Measurements from ENCODE around the gene NFIB. TPM values are rescaled to one million over a fixed set of nuclear protein-coding genes. Genes with fewer than 3 reads are reported as not detected.
A peak's percentile ranks its signal among the peaks of the same experiment; 100 is the strongest.

The NFIB gene
- total and polyA plus RNA-seq, 4 donors, result 10.8 to 278 (median 88.6) TPM

GRCh38 chr9:14306672-14307660 is 7.0 kb downstream of the NFIB start:
- H3K36me3 ChIP-seq (ENCODE audit: control insufficient read depth in 1 of 2, insufficient read depth in 2 of 2, low read length in 1 of 2), result no peaks in the 10 kb centered on the region
- no peak overlapping the region for H3K4me3 ChIP-seq (ENCODE audit: low read length in 2 of 2)
- H3K27me3 ChIP-seq (ENCODE audit: control insufficient read depth in 1 of 2, insufficient read depth in 2 of 2, low read length in 1 of 2), result no peaks in the 10 kb centered on the region
- intact Hi-C loops (cut with DNase I), result loop anchor here in 1 of 2 donors (10.0 kb wide), 1 partner anchor 52 kb away; no protein-coding TSS in a partner anchor
- 71 to 83% methylated on average over 26 of the region's 26 CpGs for WGBS, 2 donors
- H3K4me1 ChIP-seq (ENCODE audit: control insufficient read depth in 1 of 2, insufficient read depth in 2 of 2, low read length in 2 of 2), result peaks cover 6 to 7% of the 10 kb centered on the region in 2 donors
- H3K9me3 ChIP-seq (ENCODE audit: control insufficient read depth, low read length), result no peaks in the 10 kb centered on the region
- DNase-seq (no peak), ATAC-seq (ENCODE audit: low FRiP score) (no peak)
- peak overlapping the region in 1 of 2 donors; percentile 51 for H3K27ac ChIP-seq (ENCODE audit: low read depth in 1 of 2, low read length in 2 of 2)

GRCh38 chr9:14306188-14306587 is 7.8 kb downstream of the NFIB start:
- DNase-seq (no peak), ATAC-seq (ENCODE audit: low FRiP score) (no peak)
- 84 to 90% methylated on average over 6 of the region's 6 CpGs for WGBS, 2 donors
- Histone ChIP-seq H3K27ac (ENCODE audit: low read depth in 1 of 2, low read length in 2 of 2) (no peak overlapping the region), H3K27me3 (ENCODE audit: control insufficient read depth in 1 of 2, insufficient read depth in 2 of 2, low read length in 1 of 2) (no peaks in the 10 kb centered on the region), H3K9me3 (ENCODE audit: control insufficient read depth, low read length) (no peaks in the 10 kb centered on the region), H3K4me1 (ENCODE audit: control insufficient read depth in 1 of 2, insufficient read depth in 2 of 2, low read length in 2 of 2) (peaks cover 6 to 14% of the 10 kb centered on the region in 2 donors), H3K4me3 (ENCODE audit: low read length in 2 of 2) (no peak overlapping the region), H3K36me3 (ENCODE audit: control insufficient read depth in 1 of 2, insufficient read depth in 2 of 2, low read length in 1 of 2) (no peaks in the 10 kb centered on the region)
- intact Hi-C loops (cut with DNase I), result loop anchor here in 1 of 2 donors (10.0 kb wide), 1 partner anchor 51 kb away; no protein-coding TSS in a partner anchor

DNA sequence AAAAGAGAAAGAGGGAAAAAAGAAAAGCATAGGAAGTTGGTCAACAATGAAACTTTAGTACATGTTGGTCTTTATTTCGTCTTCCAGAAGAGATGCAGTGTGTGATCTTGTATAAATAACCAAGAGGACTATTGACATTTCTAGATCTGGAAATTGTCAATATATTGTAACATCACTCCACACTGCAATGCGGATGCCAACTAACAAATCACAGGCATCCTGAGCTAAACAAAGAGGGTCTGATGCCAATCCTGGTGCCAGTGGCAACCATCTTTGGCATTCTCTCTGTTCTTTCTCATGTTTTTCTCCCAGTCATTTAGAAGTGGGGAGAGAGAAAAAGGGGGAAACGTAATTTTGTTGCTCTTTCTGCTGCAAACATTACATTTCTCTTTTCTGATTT is 9.7 kb downstream of the NFIB start:
- DNase-seq (no peak), ATAC-seq (ENCODE audit: low FRiP score) (no peak)
- Histone ChIP-seq H3K9me3 (ENCODE audit: control insufficient read depth, low read length) (no peaks in the 10 kb centered on the region), H3K4me3 (ENCODE audit: low read length in 2 of 2) (no peak overlapping the region), H3K27me3 (ENCODE audit: control insufficient read depth in 1 of 2, insufficient read depth in 2 of 2, low read length in 1 of 2) (no peaks in the 10 kb centered on the region), H3K4me1 (ENCODE audit: control insufficient read depth in 1 of 2, insufficient read depth in 2 of 2, low read length in 2 of 2) (peaks cover 8 to 16% of the 10 kb centered on the region in 2 donors), H3K27ac (ENCODE audit: low read depth in 1 of 2, low read length in 2 of 2) (no peak overlapping the region), H3K36me3 (ENCODE audit: control insufficient read depth in 1 of 2, insufficient read depth in 2 of 2, low read length in 1 of 2) (no peaks in the 10 kb centered on the region)
- intact Hi-C loops (cut with DNase I), result loop anchor here in 1 of 2 donors (10.0 kb wide), 1 partner anchor 49 kb away; no protein-coding TSS in a partner anchor
- 54 to 69% methylated on average over 3 of the region's 3 CpGs for WGBS, 2 donors

DNA sequence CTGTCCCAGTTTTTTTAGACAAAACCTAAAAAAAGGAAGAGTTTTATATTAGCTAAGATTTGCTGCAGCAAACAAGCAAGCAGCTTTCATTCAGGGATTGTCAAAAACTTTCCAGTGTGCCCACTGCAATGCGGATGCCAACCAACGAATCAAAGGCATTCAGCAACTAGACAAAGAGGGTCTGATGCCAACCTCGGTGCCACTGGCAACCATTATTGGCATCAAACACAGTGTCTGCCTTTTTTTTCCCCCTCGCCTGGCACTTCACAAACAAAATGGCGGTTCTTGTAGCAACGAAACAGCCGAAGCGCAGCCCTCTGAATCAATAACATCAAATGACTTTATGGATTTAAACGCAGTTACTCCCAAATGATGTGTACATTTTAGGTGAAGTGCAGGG is 10.4 kb downstream of the NFIB start:
- DNase-seq (no peak), ATAC-seq (ENCODE audit: low FRiP score) (no peak)
- peaks cover 8 to 16% of the 10 kb centered on the region in 2 donors for H3K4me1 ChIP-seq (ENCODE audit: control insufficient read depth in 1 of 2, insufficient read depth in 2 of 2, low read length in 2 of 2)
- H3K27ac ChIP-seq (ENCODE audit: low read depth in 1 of 2, low read length in 2 of 2), result peak overlapping the region in 1 of 2 donors; percentile 40
- intact Hi-C loops (cut with DNase I), result loop anchor here in 1 of 2 donors (10.0 kb wide), 1 partner anchor 49 kb away; no protein-coding TSS in a partner anchor
- H3K36me3 ChIP-seq (ENCODE audit: control insufficient read depth in 1 of 2, insufficient read depth in 2 of 2, low read length in 1 of 2), result no peaks in the 10 kb centered on the region
- no peak overlapping the region for H3K4me3 ChIP-seq (ENCODE audit: low read length in 2 of 2)
- 39 to 48% methylated on average over 9 of the region's 9 CpGs for WGBS, 2 donors
- no peaks in the 10 kb centered on the region for H3K27me3 ChIP-seq (ENCODE audit: control insufficient read depth in 1 of 2, insufficient read depth in 2 of 2, low read length in 1 of 2)
- no peaks in the 10 kb centered on the region for H3K9me3 ChIP-seq (ENCODE audit: control insufficient read depth, low read length)

GRCh38 chr9:14303100-14303499 is 10.8 kb downstream of the NFIB start:
- H3K27ac ChIP-seq (ENCODE audit: low read depth in 1 of 2, low read length in 2 of 2), result peak overlapping the region in 1 of 2 donors; percentile 74
- H3K4me3 ChIP-seq (ENCODE audit: low read length in 2 of 2), result no peak overlapping the region
- H3K36me3 ChIP-seq (ENCODE audit: control insufficient read depth in 1 of 2, insufficient read depth in 2 of 2, low read length in 1 of 2), result no peaks in the 10 kb centered on the region
- peaks cover 8 to 16% of the 10 kb centered on the region in 2 donors for H3K4me1 ChIP-seq (ENCODE audit: control insufficient read depth in 1 of 2, insufficient read depth in 2 of 2, low read length in 2 of 2)
- intact Hi-C loops (cut with DNase I), result loop anchor here in 1 of 2 donors (10.0 kb wide), 1 partner anchor 48 kb away; no protein-coding TSS in a partner anchor
- no peaks in the 10 kb centered on the region for H3K27me3 ChIP-seq (ENCODE audit: control insufficient read depth in 1 of 2, insufficient read depth in 2 of 2, low read length in 1 of 2)
- H3K9me3 ChIP-seq (ENCODE audit: control insufficient read depth, low read length), result no peaks in the 10 kb centered on the region
- DNase-seq (no peak), ATAC-seq (ENCODE audit: low FRiP score) (no peak)
- WGBS, 2 donors, result 30 to 38% methylated on average over 2 of the region's 2 CpGs

- DNase-seq (no peak), ATAC-seq (ENCODE audit: low FRiP score) (no peak)
- H3K9me3 ChIP-seq (ENCODE audit: control insufficient read depth, low read length), result no peaks in the 10 kb centered on the region
- no peaks in the 10 kb centered on the region for H3K27me3 ChIP-seq (ENCODE audit: control insufficient read depth in 1 of 2, insufficient read depth in 2 of 2, low read length in 1 of 2)
- peak overlapping the region in 1 of 2 donors; percentile 44 for H3K27ac ChIP-seq (ENCODE audit: low read depth in 1 of 2, low read length in 2 of 2)
- intact Hi-C loops (cut with DNase I), result loop anchor here in 1 of 2 donors (10.0 kb wide), 1 partner anchor 48 kb away; no protein-coding TSS in a partner anchor
- H3K4me3 ChIP-seq (ENCODE audit: low read length in 2 of 2), result no peak overlapping the region
- WGBS, 2 donors, result 1 to 11% methylated on average over 4 of the region's 4 CpGs
- peaks cover 8 to 12% of the 10 kb centered on the region in 2 donors for H3K4me1 ChIP-seq (ENCODE audit: control insufficient read depth in 1 of 2, insufficient read depth in 2 of 2, low read length in 2 of 2)
- no peaks in the 10 kb centered on the region for H3K36me3 ChIP-seq (ENCODE audit: control insufficient read depth in 1 of 2, insufficient read depth in 2 of 2, low read length in 1 of 2)
Observed at GRCh38 chr9:14302405-14302804, 11.5 kb downstream of the NFIB start.

GRCh38 chr9:14301583-14302021 is 12.3 kb downstream of the NFIB start:
- H3K27ac ChIP-seq (ENCODE audit: low read depth in 1 of 2, low read length in 2 of 2), result no peak overlapping the region
- H3K36me3 ChIP-seq (ENCODE audit: control insufficient read depth in 1 of 2, insufficient read depth in 2 of 2, low read length in 1 of 2), result no peaks in the 10 kb centered on the region
- DNase-seq (no peak), ATAC-seq (ENCODE audit: low FRiP score) (no peak)
- H3K27me3 ChIP-seq (ENCODE audit: control insufficient read depth in 1 of 2, insufficient read depth in 2 of 2, low read length in 1 of 2), result no peaks in the 10 kb centered on the region
- peak overlapping the region; percentile 10 to 22 for H3K4me3 ChIP-seq (ENCODE audit: low read length in 2 of 2)
- WGBS, 2 donors, result 3 to 10% methylated on average over 1 of the region's 1 CpG
- H3K9me3 ChIP-seq (ENCODE audit: control insufficient read depth, low read length), result no peaks in the 10 kb centered on the region
- peaks cover 5 to 12% of the 10 kb centered on the region in 2 donors for H3K4me1 ChIP-seq (ENCODE audit: control insufficient read depth in 1 of 2, insufficient read depth in 2 of 2, low read length in 2 of 2)
- intact Hi-C loops (cut with DNase I), result loop anchor here in 1 of 2 donors (10.0 kb wide), 1 partner anchor 47 kb away; no protein-coding TSS in a partner anchor

DNA sequence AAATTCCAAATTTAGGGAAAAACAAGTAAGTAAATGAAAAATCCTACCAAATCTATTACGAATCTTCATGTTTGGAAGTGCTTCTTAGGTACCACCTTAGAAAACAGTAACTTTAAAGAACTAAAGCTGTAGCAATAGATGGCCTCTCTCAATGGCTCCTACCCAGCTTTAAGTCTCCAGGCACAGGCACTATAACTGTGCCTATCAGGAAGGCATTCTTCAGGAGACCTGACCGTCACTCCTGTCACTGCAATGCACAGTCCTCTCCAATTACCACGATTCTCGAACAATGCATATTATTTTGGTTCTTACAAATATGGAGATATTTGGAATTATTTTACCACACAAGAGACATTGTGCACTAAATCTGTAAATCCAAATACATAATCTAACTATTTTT is 12.9 kb downstream of the NFIB start:
- 16 to 19% methylated on average over 4 of the region's 4 CpGs for WGBS, 2 donors
- intact Hi-C loops (cut with DNase I), result loop anchor here in 1 of 2 donors (10.0 kb wide), 1 partner anchor 46 kb away; no protein-coding TSS in a partner anchor
- no peak for ATAC-seq (ENCODE audit: low FRiP score)
- Histone ChIP-seq H3K36me3 (ENCODE audit: control insufficient read depth in 1 of 2, insufficient read depth in 2 of 2, low read length in 1 of 2) (no peaks in the 10 kb centered on the region), H3K4me1 (ENCODE audit: control insufficient read depth in 1 of 2, insufficient read depth in 2 of 2, low read length in 2 of 2) (peaks cover 5 to 12% of the 10 kb centered on the region in 2 donors), H3K4me3 (ENCODE audit: low read length in 2 of 2) (peak overlapping the region; percentile 22 to 59), H3K27ac (ENCODE audit: low read depth in 1 of 2, low read length in 2 of 2) (no peak overlapping the region), H3K9me3 (ENCODE audit: control insufficient read depth, low read length) (no peaks in the 10 kb centered on the region), H3K27me3 (ENCODE audit: control insufficient read depth in 1 of 2, insufficient read depth in 2 of 2, low read length in 1 of 2) (no peaks in the 10 kb centered on the region)
- DNase-seq, result no peak

Data from aorta (tissue), 5 donors.